ENCODE results near the gene DNAH1.
A peak's percentile ranks its signal among the peaks of the same experiment; 100 is the strongest.

Gene DNAH1

DNA sequence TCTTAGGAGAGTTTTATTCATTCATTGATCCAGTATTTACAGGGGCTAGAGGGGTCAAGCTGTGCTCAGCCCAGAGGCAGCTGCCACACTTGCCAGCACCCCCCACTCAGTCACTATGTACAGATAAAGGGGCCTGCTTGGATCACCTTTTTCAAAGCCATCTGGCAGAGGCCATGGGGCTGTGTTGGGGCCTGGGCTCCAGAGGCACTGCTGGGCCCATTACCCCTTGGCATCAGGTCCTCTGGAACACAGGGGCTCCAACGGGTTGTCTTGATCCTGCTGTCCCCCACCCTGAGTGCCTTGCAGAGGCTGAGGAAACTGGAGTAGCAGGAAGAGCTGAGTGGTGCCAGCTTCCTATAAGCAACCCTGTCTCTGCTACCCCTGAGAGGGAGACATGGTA, 84.9 kb downstream of the DNAH1 start:
- H3K9me3 ChIP-seq (ENCODE audit: control insufficient read depth, insufficient read depth, low read depth, low read length), result no peaks in the 10 kb centered on the region
- no peaks in the 10 kb centered on the region for H3K4me1 ChIP-seq (ENCODE audit: control insufficient read depth, insufficient read depth, low read length)
- H3K36me3 ChIP-seq (ENCODE audit: control insufficient read depth, insufficient read depth, low read length), result peaks cover 56% of the 10 kb centered on the region
- no peak overlapping the region for H3K27ac ChIP-seq (ENCODE audit: low read depth, low read length)
- H3K9ac ChIP-seq (ENCODE audit: low read length), result no peak overlapping the region
- H3K27me3 ChIP-seq (ENCODE audit: control insufficient read depth, insufficient read depth, low read length), result no peaks in the 10 kb centered on the region
- H3K4me3 ChIP-seq (ENCODE audit: low read depth, low read length), result no peak overlapping the region

- Histone ChIP-seq H3K4me3 (ENCODE audit: low read depth, low read length) (no peak overlapping the region), H3K27ac (ENCODE audit: low read depth, low read length) (no peak overlapping the region), H3K27me3 (ENCODE audit: control insufficient read depth, insufficient read depth, low read length) (no peaks in the 10 kb centered on the region), H3K4me1 (ENCODE audit: control insufficient read depth, insufficient read depth, low read length) (no peaks in the 10 kb centered on the region), H3K36me3 (ENCODE audit: control insufficient read depth, insufficient read depth, low read length) (peaks cover 61% of the 10 kb centered on the region), H3K9ac (ENCODE audit: low read length) (no peak overlapping the region), H3K9me3 (ENCODE audit: control insufficient read depth, insufficient read depth, low read depth, low read length) (no peaks in the 10 kb centered on the region)
Measured at GRCh38 chr3:52401551-52401950, 85.4 kb downstream of the DNAH1 start.

DNA sequence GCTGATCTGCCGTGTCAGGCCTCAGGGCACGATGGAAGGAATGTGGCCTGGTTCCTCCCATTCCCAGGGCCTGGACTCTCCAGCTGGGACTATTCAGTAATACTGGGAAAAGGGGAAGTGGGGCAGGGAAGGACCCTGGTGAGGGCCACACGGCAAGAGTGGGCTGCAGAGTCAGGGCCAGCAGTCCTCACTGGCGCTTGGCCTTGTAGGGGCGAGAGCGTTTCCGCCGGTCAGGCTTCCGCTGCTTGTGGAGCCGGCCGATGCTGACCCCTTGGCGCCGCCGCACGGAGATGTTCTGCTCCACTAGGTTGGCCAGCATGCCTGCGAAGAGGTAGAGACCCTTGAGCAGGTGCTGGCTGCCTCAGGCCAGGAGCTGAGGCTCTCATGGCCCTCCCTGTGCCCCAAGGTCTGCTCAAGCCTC, 86.0 kb downstream of the DNAH1 start:
- no peaks in the 10 kb centered on the region for H3K4me1 ChIP-seq (ENCODE audit: control insufficient read depth, insufficient read depth, low read length)
- H3K4me3 ChIP-seq (ENCODE audit: low read depth, low read length), result no peak overlapping the region
- H3K9me3 ChIP-seq (ENCODE audit: control insufficient read depth, insufficient read depth, low read depth, low read length), result no peaks in the 10 kb centered on the region
- no peak overlapping the region for H3K9ac ChIP-seq (ENCODE audit: low read length)
- H3K27ac ChIP-seq (ENCODE audit: low read depth, low read length), result no peak overlapping the region
- H3K27me3 ChIP-seq (ENCODE audit: control insufficient read depth, insufficient read depth, low read length), result no peaks in the 10 kb centered on the region
- H3K36me3 ChIP-seq (ENCODE audit: control insufficient read depth, insufficient read depth, low read length), result peaks cover 67% of the 10 kb centered on the region

DNA sequence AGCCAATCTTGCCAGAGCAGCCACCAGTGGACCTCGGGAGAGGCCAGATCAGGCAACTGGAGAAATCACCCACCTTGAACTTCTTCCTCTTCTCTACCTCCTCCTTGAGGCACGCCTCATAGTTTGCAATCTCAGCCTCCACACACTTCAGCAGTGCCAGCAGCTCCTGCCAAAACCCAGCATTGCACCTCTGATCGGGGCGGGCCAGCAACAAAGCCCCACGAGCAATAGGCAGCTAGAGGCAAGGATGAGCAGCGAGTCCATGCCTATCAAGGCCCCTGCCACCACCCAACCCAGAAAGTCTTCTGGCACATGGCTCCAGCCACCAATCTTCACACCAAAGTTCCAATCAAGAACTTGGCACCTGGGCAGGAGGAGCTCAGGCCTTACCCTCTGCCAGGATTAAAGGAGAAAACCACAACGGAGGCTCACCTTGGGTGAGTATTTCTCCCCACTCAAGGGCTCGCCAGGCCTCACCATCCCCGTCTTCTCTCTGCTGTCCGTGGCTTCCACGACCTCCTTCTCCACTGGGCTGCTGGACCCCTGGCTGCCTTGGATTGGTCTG, 86.7 kb downstream of the DNAH1 start:
- peaks cover 74% of the 10 kb centered on the region for H3K36me3 ChIP-seq (ENCODE audit: control insufficient read depth, insufficient read depth, low read length)
- H3K9ac ChIP-seq (ENCODE audit: low read length), result no peak overlapping the region
- H3K9me3 ChIP-seq (ENCODE audit: control insufficient read depth, insufficient read depth, low read depth, low read length), result no peaks in the 10 kb centered on the region
- no peak overlapping the region for H3K27ac ChIP-seq (ENCODE audit: low read depth, low read length)
- H3K4me3 ChIP-seq (ENCODE audit: low read depth, low read length), result no peak overlapping the region
- no peaks in the 10 kb centered on the region for H3K27me3 ChIP-seq (ENCODE audit: control insufficient read depth, insufficient read depth, low read length)
- H3K4me1 ChIP-seq (ENCODE audit: control insufficient read depth, insufficient read depth, low read length), result no peaks in the 10 kb centered on the region

- no peak overlapping the region for H3K27ac ChIP-seq (ENCODE audit: low read depth, low read length)
- H3K27me3 ChIP-seq (ENCODE audit: control insufficient read depth, insufficient read depth, low read length), result no peaks in the 10 kb centered on the region
- peaks cover 79% of the 10 kb centered on the region for H3K36me3 ChIP-seq (ENCODE audit: control insufficient read depth, insufficient read depth, low read length)
Measured at GRCh38 chr3:52403271-52403841, 87.2 kb downstream of the DNAH1 start.

DNA sequence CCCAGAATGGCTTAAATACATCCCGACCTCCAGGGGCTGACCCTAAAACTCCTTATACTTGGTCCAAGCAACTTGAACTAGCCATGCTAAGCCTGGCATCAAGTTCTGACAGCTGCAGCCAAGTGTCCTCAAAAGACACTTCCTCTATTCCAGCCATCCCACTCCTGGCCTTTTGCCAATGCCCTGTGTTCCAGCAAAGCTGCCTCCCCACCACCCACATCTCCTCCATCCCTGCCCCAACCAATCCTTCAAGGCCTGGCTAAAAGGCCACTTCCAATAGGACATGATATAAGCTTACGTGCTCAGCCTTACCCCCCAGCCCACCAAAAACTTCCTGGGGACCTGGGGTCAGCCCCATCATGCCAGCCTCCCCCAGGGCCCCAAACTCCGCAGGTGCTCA, 87.8 kb downstream of the DNAH1 start:
- Histone ChIP-seq H3K9ac (ENCODE audit: low read length) (no peak overlapping the region), H3K36me3 (ENCODE audit: control insufficient read depth, insufficient read depth, low read length) (peaks cover 84% of the 10 kb centered on the region), H3K9me3 (ENCODE audit: control insufficient read depth, insufficient read depth, low read depth, low read length) (no peaks in the 10 kb centered on the region), H3K27ac (ENCODE audit: low read depth, low read length) (no peak overlapping the region), H3K4me1 (ENCODE audit: control insufficient read depth, insufficient read depth, low read length) (no peaks in the 10 kb centered on the region; the same call in 1 of the 2 replicates), H3K4me3 (ENCODE audit: low read depth, low read length) (no peak overlapping the region), H3K27me3 (ENCODE audit: control insufficient read depth, insufficient read depth, low read length) (no peaks in the 10 kb centered on the region)

More at GRCh38 chr3:52403271-52403841, 87.2 kb downstream of the DNAH1 start:
- Histone ChIP-seq H3K9ac (ENCODE audit: low read length) (no peak overlapping the region), H3K9me3 (ENCODE audit: control insufficient read depth, insufficient read depth, low read depth, low read length) (no peaks in the 10 kb centered on the region), H3K4me1 (ENCODE audit: control insufficient read depth, insufficient read depth, low read length) (no peaks in the 10 kb centered on the region), H3K4me3 (ENCODE audit: low read depth, low read length) (no peak overlapping the region)

DNA sequence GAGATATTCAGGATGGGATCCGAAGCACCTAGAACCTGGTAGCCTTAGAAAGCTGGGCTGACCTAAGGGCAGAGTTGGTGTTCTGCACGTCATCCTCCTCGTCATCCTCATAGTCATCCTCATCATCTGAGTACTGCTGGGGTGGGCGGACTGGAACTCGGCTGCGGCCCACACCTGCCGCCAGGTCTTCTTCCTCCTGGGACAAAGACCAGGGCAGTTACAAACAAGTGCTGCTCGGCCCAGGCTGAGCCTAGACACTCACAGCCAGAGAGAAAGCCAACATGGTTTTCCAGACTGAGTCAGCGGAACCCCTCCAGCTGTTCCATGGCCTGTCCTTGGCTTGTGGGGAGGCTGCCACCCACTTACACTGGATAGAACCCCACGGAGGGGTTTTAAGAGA, 88.3 kb downstream of the DNAH1 start:
- no peak overlapping the region for H3K4me3 ChIP-seq (ENCODE audit: low read depth, low read length)
- H3K4me1 ChIP-seq (ENCODE audit: control insufficient read depth, insufficient read depth, low read length), result no peaks in the 10 kb centered on the region; the same call in 1 of the 2 replicates
- no peaks in the 10 kb centered on the region for H3K27me3 ChIP-seq (ENCODE audit: control insufficient read depth, insufficient read depth, low read length)
- H3K27ac ChIP-seq (ENCODE audit: low read depth, low read length), result no peak overlapping the region
- peaks cover 82% of the 10 kb centered on the region for H3K36me3 ChIP-seq (ENCODE audit: control insufficient read depth, insufficient read depth, low read length)
- no peaks in the 10 kb centered on the region for H3K9me3 ChIP-seq (ENCODE audit: control insufficient read depth, insufficient read depth, low read depth, low read length)
- H3K9ac ChIP-seq (ENCODE audit: low read length), result no peak overlapping the region

DNA sequence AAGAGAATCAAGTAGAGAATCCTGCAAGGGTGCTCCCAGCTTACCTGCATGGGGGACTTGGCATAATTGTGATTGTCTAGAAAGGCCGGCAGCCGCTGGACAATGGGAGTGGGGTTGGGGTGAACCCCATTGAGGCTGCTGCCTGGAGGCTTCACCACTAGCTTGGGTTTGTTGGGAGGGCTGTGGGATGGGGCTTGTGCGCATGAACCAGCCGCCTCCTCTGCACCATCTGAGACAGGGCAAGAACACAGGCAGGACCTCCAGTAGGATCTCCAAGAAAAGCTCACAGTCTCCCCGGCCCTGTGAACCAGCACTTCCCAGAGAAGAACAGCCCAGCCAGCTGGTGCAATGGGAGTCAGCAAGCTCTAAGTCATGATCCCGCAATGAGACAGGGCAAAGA, 88.9 kb downstream of the DNAH1 start:
- H3K4me3 ChIP-seq (ENCODE audit: low read depth, low read length), result no peak overlapping the region
- no peaks in the 10 kb centered on the region for H3K27me3 ChIP-seq (ENCODE audit: control insufficient read depth, insufficient read depth, low read length)
- H3K4me1 ChIP-seq (ENCODE audit: control insufficient read depth, insufficient read depth, low read length), result no peaks in the 10 kb centered on the region; the same call in 1 of the 2 replicates
- no peak overlapping the region for H3K27ac ChIP-seq (ENCODE audit: low read depth, low read length)
- no peak overlapping the region for H3K9ac ChIP-seq (ENCODE audit: low read length)
- H3K9me3 ChIP-seq (ENCODE audit: control insufficient read depth, insufficient read depth, low read depth, low read length), result no peaks in the 10 kb centered on the region
- H3K36me3 ChIP-seq (ENCODE audit: control insufficient read depth, insufficient read depth, low read length), result peaks cover 82% of the 10 kb centered on the region

DNA sequence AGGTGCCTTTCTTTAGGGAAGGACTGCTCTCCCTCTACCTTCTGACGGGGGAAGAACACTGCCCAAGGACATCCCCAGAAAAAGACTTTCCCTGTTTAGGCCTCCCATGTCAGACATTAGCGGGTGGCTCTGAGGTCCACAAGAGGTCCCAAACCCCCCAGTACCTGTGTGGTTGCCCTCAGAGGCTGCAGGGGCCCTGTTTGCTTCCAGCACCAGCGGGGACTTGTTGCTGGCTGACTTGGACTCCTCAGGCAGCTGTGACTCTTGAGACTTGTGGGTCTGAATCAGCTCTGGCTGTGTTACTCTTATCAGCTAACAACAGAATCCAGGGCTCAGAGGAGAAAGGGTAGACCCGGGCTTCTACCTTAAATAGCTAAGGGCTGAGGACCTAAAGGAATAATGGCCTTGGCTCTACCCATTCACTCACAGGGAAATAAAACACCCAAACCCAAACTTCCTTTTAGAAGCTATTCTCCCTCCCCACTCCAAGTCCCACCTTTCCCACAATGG, 89.5 kb downstream of the DNAH1 start:
- H3K27me3 ChIP-seq (ENCODE audit: control insufficient read depth, insufficient read depth, low read length), result no peaks in the 10 kb centered on the region
- no peak overlapping the region for H3K27ac ChIP-seq (ENCODE audit: low read depth, low read length)
- H3K9me3 ChIP-seq (ENCODE audit: control insufficient read depth, insufficient read depth, low read depth, low read length), result no peaks in the 10 kb centered on the region
- H3K36me3 ChIP-seq (ENCODE audit: control insufficient read depth, insufficient read depth, low read length), result peaks cover 81% of the 10 kb centered on the region
- H3K4me1 ChIP-seq (ENCODE audit: control insufficient read depth, insufficient read depth, low read length), result no peaks in the 10 kb centered on the region; the same call in 1 of the 2 replicates
- H3K4me3 ChIP-seq (ENCODE audit: low read depth, low read length), result no peak overlapping the region
- no peak overlapping the region for H3K9ac ChIP-seq (ENCODE audit: low read length)

DNA sequence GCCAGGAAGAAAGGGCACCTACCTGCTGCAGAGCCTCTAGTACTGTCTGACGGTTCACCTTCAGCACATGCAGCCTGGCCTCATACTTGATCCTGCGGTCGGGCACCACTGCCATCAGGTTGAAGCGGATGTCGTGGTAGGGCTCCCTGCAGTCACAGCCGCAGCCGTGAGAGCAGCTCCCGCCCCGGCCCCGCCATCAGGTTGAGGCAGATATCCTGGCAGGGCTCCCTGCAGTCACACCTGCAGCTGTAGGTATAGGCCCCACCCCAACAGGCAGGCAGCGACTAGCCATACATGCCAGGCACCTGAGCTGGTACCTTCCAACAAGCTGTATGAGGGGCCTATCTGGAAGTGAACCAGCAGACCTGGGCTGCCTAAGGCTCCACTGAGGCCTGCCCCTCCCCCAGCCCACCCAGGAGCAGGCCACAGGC, 90.1 kb downstream of the DNAH1 start:
- Histone ChIP-seq H3K9ac (ENCODE audit: low read length) (no peak overlapping the region), H3K4me3 (ENCODE audit: low read depth, low read length) (no peak overlapping the region), H3K4me1 (ENCODE audit: control insufficient read depth, insufficient read depth, low read length) (peaks cover 2% of the 10 kb centered on the region; the same call in 1 of the 2 replicates), H3K9me3 (ENCODE audit: control insufficient read depth, insufficient read depth, low read depth, low read length) (no peaks in the 10 kb centered on the region), H3K36me3 (ENCODE audit: control insufficient read depth, insufficient read depth, low read length) (peaks cover 75% of the 10 kb centered on the region), H3K27ac (ENCODE audit: low read depth, low read length) (no peak overlapping the region), H3K27me3 (ENCODE audit: control insufficient read depth, insufficient read depth, low read length) (no peaks in the 10 kb centered on the region)

GRCh38 chr3:52406791-52407510, 90.8 kb downstream of the DNAH1 start:
- Histone ChIP-seq H3K9ac (ENCODE audit: low read length) (peak overlapping the region; percentile 2), H3K27ac (ENCODE audit: low read depth, low read length) (no peak overlapping the region), H3K4me1 (ENCODE audit: control insufficient read depth, insufficient read depth, low read length) (peaks cover 6% of the 10 kb centered on the region; the same call in 1 of the 2 replicates), H3K9me3 (ENCODE audit: control insufficient read depth, insufficient read depth, low read depth, low read length) (no peaks in the 10 kb centered on the region), H3K4me3 (ENCODE audit: low read depth, low read length) (no peak overlapping the region), H3K36me3 (ENCODE audit: control insufficient read depth, insufficient read depth, low read length) (peaks cover 68% of the 10 kb centered on the region), H3K27me3 (ENCODE audit: control insufficient read depth, insufficient read depth, low read length) (no peaks in the 10 kb centered on the region)
